HepG2 (cell line): ENCODE data around the gene CPPED1. TPM values are rescaled to one million over a fixed set of nuclear protein-coding genes. Genes with fewer than 3 reads are reported as not detected.

Experiments used
- ATAC-seq: fragments of 200-7000 bp; cut with Tn5 transposase; 3 replicates; pipeline ENCODE4 v1.9.1; 2020; ENCODE audit warnings: mild to moderate bottlenecking, moderate library complexity
- BruUV-seq: library from RNA; stranded (reverse); fragments of 400-500 nt; replicated peaks from 2 replicates; lab custom pipeline; 2021; lab: Mats Ljungman, UMichigan
- CTCF ChIA-PET: fragments of 300-600 bp; formaldehyde crosslinking; extraction: SDS; loops from one replicate; lab custom pipeline; 2021; ENCODE audit warnings: low total read pairs, inconsistent platforms, low intra/inter-chr PET ratio; lab: Yijun Ruan, JAX
- POLR2A ChIA-PET: fragments of 350-600 bp; sonication (Branson Sonifier 250); formaldehyde crosslinking; loops from one replicate; lab custom pipeline; 2020; ENCODE audit warnings: antibody characterized with exemption, inconsistent platforms; lab: Yijun Ruan, JAX
- DNase-seq: peaks from one replicate; pipeline ENCODE4 v3.0.0-alpha.2; 2015; ENCODE audit warnings: low spot score
- FAIRE-seq: peaks from 3 replicates; lab custom pipeline; 2011; peaks lifted over from hg19 to GRCh38; lab: Jason Lieb, UNC
- H2AFZ ChIP-seq: one replicate; pipeline ENCODE4 v1.6.1; 2011; ENCODE audit warnings: low read length, inconsistent platforms
- H3K27ac ChIP-seq: fragments of 300-600 bp; 3 replicates; pipeline ENCODE4 v1.8.0; 2011; ENCODE audit warnings: mixed run types, mild to moderate bottlenecking, mixed read lengths, low read length, inconsistent platforms; ENCODE audit not compliant: insufficient read depth; ENCODE audit errors: extremely low read length
- H3K27me3 ChIP-seq, 2 experiments: fragments of 200-600 bp in 1 of 2; 2 replicates in 1 of 2; 3 replicates in 1 of 2; pipeline versions ENCODE4 v1.6.0 to v1.8.0; 2011; ENCODE audit warnings: low read length in 2 of 2, mild to moderate bottlenecking in 2 of 2, moderate library complexity in 2 of 2, inconsistent platforms in 1 of 2; ENCODE audit not compliant: insufficient read depth in 2 of 2, control insufficient read depth in 1 of 2
- H3K36me3 ChIP-seq, 2 experiments: fragments of 200-600 bp in 1 of 2; replicated peaks in 1 of 2; 2 replicates in 1 of 2; 3 replicates in 1 of 2; pipeline versions ENCODE4 v1.5.1 to v1.8.0; 2011; ENCODE audit warnings: low read length in 2 of 2, inconsistent platforms in 1 of 2; ENCODE audit not compliant: insufficient read depth in 2 of 2, control insufficient read depth in 1 of 2
- H3K4me1 ChIP-seq: 2 replicates; pipeline ENCODE4 v1.5.1; 2012; ENCODE audit warnings: low read length, inconsistent platforms; ENCODE audit not compliant: insufficient read depth
- H3K4me2 ChIP-seq: 2 replicates; pipeline ENCODE4 v1.6.0; 2011; ENCODE audit warnings: low read depth, low read length, inconsistent platforms
- H3K4me3 ChIP-seq, 3 experiments: fragments of 200-600 bp in 1 of 3; sonication (generic), shearing (Covaris generic) in 1 of 3; replicated peaks in 1 of 3; 2 replicates each; pipeline ENCODE4 v1.5.1; 2011 to 2016; ENCODE audit warnings: low read length in 3 of 3, inconsistent platforms in 2 of 3, low read depth in 2 of 3, mild to moderate bottlenecking in 2 of 3, control low read depth in 1 of 3, mixed read lengths in 1 of 3; ENCODE audit not compliant: insufficient read depth in 1 of 3
- H3K79me2 ChIP-seq: one replicate; pipeline ENCODE4 v1.6.1; 2011; ENCODE audit warnings: low read length, inconsistent platforms; ENCODE audit not compliant: insufficient read depth
- H3K9ac ChIP-seq: 2 replicates; pipeline ENCODE4 v1.6.0; 2011; ENCODE audit warnings: mild to moderate bottlenecking, low read depth, low read length, inconsistent platforms; ENCODE audit not compliant: insufficient read depth
- H3K9me3 ChIP-seq: 2 replicates; pipeline ENCODE4 v1.5.1; 2012; ENCODE audit warnings: mild to moderate bottlenecking, low read length
- H4K20me1 ChIP-seq: 2 replicates; pipeline ENCODE4 v1.6.0; 2011; ENCODE audit warnings: inconsistent platforms, mild to moderate bottlenecking, low read length, moderate library complexity; ENCODE audit not compliant: insufficient read depth
- BRCA1 ChIP-seq: sonication (generic); formaldehyde crosslinking; IDR thresholded peaks from 2 replicates; pipeline ENCODE4 v1.4.0; 2020; ENCODE audit warnings: missing genetic modification reagents
- ETV6 ChIP-seq: sonication (generic); formaldehyde crosslinking; conservative IDR thresholded peaks from 2 replicates; pipeline ENCODE4 v1.4.0; 2020; ENCODE audit warnings: missing genetic modification reagents
- FIP1L1 ChIP-seq: fragments of 200-400 bp; formaldehyde crosslinking; IDR thresholded peaks from 2 replicates; pipeline ENCODE4 v1.6.1; 2018; ENCODE audit warnings: low read depth, mild to moderate bottlenecking, low read length, moderate library complexity, borderline replicate concordance; ENCODE audit not compliant: insufficient read depth
- NRL ChIP-seq: sonication (generic); formaldehyde crosslinking; IDR thresholded peaks from 2 replicates; pipeline ENCODE4 v1.5.0; 2020; ENCODE audit warnings: missing genetic modification reagents, mild to moderate bottlenecking, moderate library complexity, borderline replicate concordance
- PAWR ChIP-seq: sonication (generic); formaldehyde crosslinking; IDR thresholded peaks from 2 replicates; pipeline ENCODE4 v1.4.0; 2020; ENCODE audit warnings: missing genetic modification reagents, mild to moderate bottlenecking, borderline replicate concordance
- RFX3 ChIP-seq: IDR thresholded peaks from 2 replicates; pipeline ENCODE4 v1.6.1; 2016; ENCODE audit warnings: missing biosample characterization, missing genetic modification reagents
- SMYD3 ChIP-seq: sonication (generic); formaldehyde crosslinking; IDR thresholded peaks from 2 replicates; pipeline ENCODE4 v1.8.1; 2023; ENCODE audit warnings: mild to moderate bottlenecking, missing genetic modification reagents
- ZNF501 ChIP-seq: sonication (generic); formaldehyde crosslinking; IDR thresholded peaks from 2 replicates; pipeline ENCODE4 v1.5.1; 2020; ENCODE audit warnings: mild to moderate bottlenecking, moderate library complexity, missing genetic modification reagents
- ZNF556 ChIP-seq: sonication (generic); formaldehyde crosslinking; IDR thresholded peaks from 2 replicates; pipeline ENCODE4 v1.4.0; 2020; ENCODE audit warnings: mild to moderate bottlenecking, missing genetic modification reagents, borderline replicate concordance
- ZNF770 ChIP-seq: sonication (generic); formaldehyde crosslinking; IDR thresholded peaks from 2 replicates; pipeline ENCODE4 v1.5.0; 2020; ENCODE audit warnings: mild to moderate bottlenecking, missing genetic modification reagents
- WGBS: methylation state at CpG from one replicate; pipeline ENCODE4 v1.1.6; 2017; ENCODE audit warnings: low lambda C conversion rate; 5-methylcytosine and 5-hydroxymethylcytosine counted together
- in situ Hi-C: cut with HindIII; loops from 2 replicates; pipeline ENCODE4 v1.10.0; 2017; ENCODE audit warnings: low pct_unique_long_range_greater_than_20kb; ENCODE audit not compliant: extremely low pct_ligation_motif_present
- intact Hi-C: fragments of 100-400 bp; cut with micrococcal nuclease; formaldehyde crosslinking; loops from one replicate; pipeline ENCODE4 v1.10.0; 2022; ENCODE audit not compliant: unreplicated experiment
- polyA plus RNA-seq, 8 experiments: library from polyadenylated mRNA; depleted of rRNA in 3 of 8; stranded (reverse) in 7 of 8; unstranded in 1 of 8; fragments of >200 nt; fragmentation: Illumina TruSeq in 4 of 8; extraction: Trizol in 4 of 8; gene quantifications; 2 replicates each; pipeline versions ENCODE4 v1.2.1 to v1.2.3, GENCODE V29; 2011 to 2016; ENCODE audit warnings: low read depth in 4 of 8, missing spikeins in 1 of 8, mixed read lengths in 1 of 8; ENCODE audit not compliant: insufficient read depth in 1 of 8
- total RNA-seq, 5 experiments: library from RNA; depleted of rRNA; stranded (reverse); fragments of >200 nt; fragmentation: Illumina TruSeq; extraction: Trizol; gene quantifications; 2 replicates each; pipeline ENCODE4 v1.2.3, GENCODE V29; 2016; ENCODE audit warnings: low read depth in 1 of 5

The CPPED1 gene
- total and polyA plus RNA-seq, 2 of the 13 experiments (the other 11 are each of a cell fraction or from before 2014, with no cell fraction given): 66.6 to 71.3 TPM

GRCh38 chr16:12729448-12729847 lies 74.2 kb downstream of the CPPED1 start (continued):
- TF ChIP-seq ETV6 (no peak), BRCA1 (no peak), FIP1L1 (no peak), PAWR (CRISPR knock-in tag) (no peak), RFX3 (no peak), ZNF501 (CRISPR knock-in tag) (no peak), NRL (CRISPR knock-in tag) (no peak)

- ATAC-seq: no peak
- in situ Hi-C loops (no loop called here), intact Hi-C loops (no loop called here)
- Histone ChIP-seq H3K9ac (no peak overlapping the region), H3K36me3 (peaks cover 19 to 51% of the 10 kb centered on the region in 2 experiments), H3K4me2 (no peak overlapping the region), H3K79me2 (peaks cover 42% of the 10 kb centered on the region), H2AFZ (no peak overlapping the region), H3K4me1 (no peaks in the 10 kb centered on the region), H3K27ac (no peak overlapping the region), H3K9me3 (peaks cover 18% of the 10 kb centered on the region), H4K20me1 (no peaks in the 10 kb centered on the region), H3K4me3 (no peak overlapping the region), H3K27me3 (no peaks in the 10 kb centered on the region)
- WGBS: 95% methylated on average over 5 of the region's 5 CpGs
- CTCF ChIA-PET: no interaction called here
- no peak for TF ChIP-seq SMYD3 (CRISPR knock-in tag)
- TF ChIP-seq ZNF556 (CRISPR knock-in tag): no peak
- TF ChIP-seq ZNF770 (CRISPR knock-in tag): no peak
- DNase-seq: no peak
- BruUV-seq: no TSS peak
- POLR2A ChIA-PET: interaction anchor here (1.5 kb wide), 1 partner anchor 75 kb away, joined by 4 read pairs; the partner anchor contains the start of gene CPPED1
- FAIRE-seq: no peak
Measured at GRCh38 chr16:12728469-12728868, 75.2 kb downstream of the CPPED1 start.
